Parathyroid adenoma (tissue), 2 donors: ENCODE measurements around the gene LRRC42.

ENCODE experiments used
- H2AFZ ChIP-seq: fragments of 300-600 bp; sonication (generic); one replicate; pipeline ENCODE4 v1.7.0; 2017; ENCODE audit warnings: antibody characterized with exemption, mild to moderate bottlenecking
- H3K27ac ChIP-seq: fragments of 300-600 bp; sonication (generic); one replicate; pipeline ENCODE4 v1.7.0; 2017
- H3K27me3 ChIP-seq: fragments of 300-600 bp; sonication (generic); one replicate; pipeline ENCODE4 v1.7.0; 2017; ENCODE audit warnings: low read length; ENCODE audit not compliant: control insufficient read depth, insufficient read depth
- H3K36me3 ChIP-seq: fragments of 300-600 bp; sonication (generic); one replicate; pipeline ENCODE4 v1.7.0; 2017; ENCODE audit warnings: low read length; ENCODE audit not compliant: control insufficient read depth, insufficient read depth
- H3K4me1 ChIP-seq: fragments of 300-600 bp; sonication (generic); one replicate; pipeline ENCODE4 v1.7.0; 2017; ENCODE audit warnings: control low read depth
- H3K4me2 ChIP-seq: fragments of 300-600 bp; sonication (generic); one replicate; pipeline ENCODE4 v1.7.0; 2017; ENCODE audit warnings: low read length
- H3K4me3 ChIP-seq: fragments of 300-600 bp; sonication (generic); one replicate; pipeline ENCODE4 v1.7.0; 2017; ENCODE audit warnings: low read depth, low read length
- H3K79me2 ChIP-seq: fragments of 300-600 bp; sonication (generic); one replicate; pipeline ENCODE4 v1.7.0; 2017; ENCODE audit warnings: control low read depth
- H3K9ac ChIP-seq: fragments of 300-600 bp; sonication (generic); one replicate; pipeline ENCODE4 v1.7.0; 2017; ENCODE audit warnings: mild to moderate bottlenecking
- H3K9me3 ChIP-seq: fragments of 300-600 bp; sonication (generic); one replicate; pipeline ENCODE4 v1.7.0; 2017; ENCODE audit warnings: low read length; ENCODE audit not compliant: control insufficient read depth
- CTCF ChIP-seq: fragments of 300-600 bp; sonication (generic); IDR thresholded peaks from one replicate; pipeline ENCODE4 v1.7.0; 2017; ENCODE audit warnings: antibody characterized with exemption, mild to moderate bottlenecking
- donor health status: primary hyperparathyroidism.

LRRC42 gene

DNA sequence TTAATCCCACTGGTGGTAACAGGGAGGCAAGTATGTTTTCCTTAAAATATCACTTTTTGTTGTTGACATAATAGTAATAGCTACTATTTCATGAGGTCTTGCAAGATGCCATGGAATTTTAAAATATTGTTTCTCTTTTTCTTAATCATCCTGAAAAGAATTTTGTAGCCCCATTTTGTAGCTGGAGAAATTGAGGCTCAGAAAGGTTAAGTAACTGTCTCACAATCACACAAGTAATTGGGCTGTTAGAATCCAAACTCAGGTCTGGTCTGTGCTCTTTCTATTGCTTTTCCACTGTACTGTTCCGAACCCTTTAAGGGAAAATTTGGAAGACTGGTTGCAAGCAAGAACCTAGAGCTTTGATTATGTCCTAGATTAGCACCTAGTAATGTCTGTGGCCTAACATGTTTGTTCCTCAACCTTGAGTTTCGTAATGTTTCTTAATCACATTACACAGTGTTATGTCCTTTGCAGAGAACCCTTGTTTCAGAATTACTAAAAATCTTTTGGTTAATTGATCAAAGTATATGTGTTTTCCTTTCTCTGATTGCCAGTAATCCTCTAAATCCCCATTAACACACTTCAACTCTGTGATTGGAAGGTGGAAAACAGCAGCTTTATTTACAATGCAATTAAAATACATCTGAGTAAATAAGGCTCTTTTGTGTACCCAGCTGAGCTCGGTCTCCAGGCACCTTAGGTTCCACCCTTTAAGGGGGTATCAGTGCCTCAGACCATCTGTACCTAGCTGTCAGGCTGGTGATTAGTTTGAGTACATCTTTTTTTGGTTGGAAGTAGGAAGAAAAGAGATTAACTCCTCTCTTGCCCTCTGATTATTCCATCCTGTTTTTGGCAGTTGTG lies 10.4 kb downstream of the LRRC42 start:
- no peaks in the 10 kb centered on the region for H3K27me3 ChIP-seq
- H3K9ac ChIP-seq: no peak overlapping the region
- no peaks in the 10 kb centered on the region for H3K79me2 ChIP-seq
- H3K4me1 ChIP-seq: no peaks in the 10 kb centered on the region
- H3K27ac ChIP-seq: peak overlapping the region; percentile 24
- H3K4me3 ChIP-seq: no peak overlapping the region
- no peak for TF ChIP-seq CTCF
- H2AFZ ChIP-seq: no peak overlapping the region
- H3K9me3 ChIP-seq: no peaks in the 10 kb centered on the region
- no peak overlapping the region for H3K4me2 ChIP-seq
- no peaks in the 10 kb centered on the region for H3K36me3 ChIP-seq

- H3K9ac ChIP-seq: no peak overlapping the region
- no peaks in the 10 kb centered on the region for H3K79me2 ChIP-seq
- no peak overlapping the region for H2AFZ ChIP-seq
- no peak for TF ChIP-seq CTCF
- H3K27me3 ChIP-seq: no peaks in the 10 kb centered on the region
- H3K4me1 ChIP-seq: no peaks in the 10 kb centered on the region
- no peaks in the 10 kb centered on the region for H3K9me3 ChIP-seq
- H3K27ac ChIP-seq: peak overlapping the region; percentile 24
- no peak overlapping the region for H3K4me2 ChIP-seq
- H3K36me3 ChIP-seq: no peaks in the 10 kb centered on the region
- H3K4me3 ChIP-seq: no peak overlapping the region
Observed at GRCh38 chr1:53957194-53957818, 11.2 kb downstream of the LRRC42 start.

- peak; percentile 51 for TF ChIP-seq CTCF
- Histone ChIP-seq H3K9me3 (no peaks in the 10 kb centered on the region), H2AFZ (no peak overlapping the region), H3K4me3 (no peak overlapping the region), H3K4me2 (no peak overlapping the region), H3K9ac (no peak overlapping the region), H3K27ac (no peak overlapping the region), H3K79me2 (no peaks in the 10 kb centered on the region), H3K4me1 (no peaks in the 10 kb centered on the region), H3K27me3 (no peaks in the 10 kb centered on the region), H3K36me3 (no peaks in the 10 kb centered on the region)
Observed at GRCh38 chr1:53959664-53960250, 13.6 kb downstream of the LRRC42 start.

GRCh38 chr1:53962395-53962794 lies 16.2 kb downstream of the LRRC42 start:
- no peaks in the 10 kb centered on the region for H3K36me3 ChIP-seq
- no peaks in the 10 kb centered on the region for H3K79me2 ChIP-seq
- H3K4me1 ChIP-seq: no peaks in the 10 kb centered on the region
- no peak overlapping the region for H3K4me3 ChIP-seq
- H3K9ac ChIP-seq: no peak overlapping the region
- no peak for TF ChIP-seq CTCF
- no peak overlapping the region for H2AFZ ChIP-seq
- no peaks in the 10 kb centered on the region for H3K27me3 ChIP-seq
- H3K27ac ChIP-seq: no peak overlapping the region
- H3K9me3 ChIP-seq: no peaks in the 10 kb centered on the region
- no peak overlapping the region for H3K4me2 ChIP-seq
